ENCODE data around the gene THAP7.

Gene THAP7

DNA sequence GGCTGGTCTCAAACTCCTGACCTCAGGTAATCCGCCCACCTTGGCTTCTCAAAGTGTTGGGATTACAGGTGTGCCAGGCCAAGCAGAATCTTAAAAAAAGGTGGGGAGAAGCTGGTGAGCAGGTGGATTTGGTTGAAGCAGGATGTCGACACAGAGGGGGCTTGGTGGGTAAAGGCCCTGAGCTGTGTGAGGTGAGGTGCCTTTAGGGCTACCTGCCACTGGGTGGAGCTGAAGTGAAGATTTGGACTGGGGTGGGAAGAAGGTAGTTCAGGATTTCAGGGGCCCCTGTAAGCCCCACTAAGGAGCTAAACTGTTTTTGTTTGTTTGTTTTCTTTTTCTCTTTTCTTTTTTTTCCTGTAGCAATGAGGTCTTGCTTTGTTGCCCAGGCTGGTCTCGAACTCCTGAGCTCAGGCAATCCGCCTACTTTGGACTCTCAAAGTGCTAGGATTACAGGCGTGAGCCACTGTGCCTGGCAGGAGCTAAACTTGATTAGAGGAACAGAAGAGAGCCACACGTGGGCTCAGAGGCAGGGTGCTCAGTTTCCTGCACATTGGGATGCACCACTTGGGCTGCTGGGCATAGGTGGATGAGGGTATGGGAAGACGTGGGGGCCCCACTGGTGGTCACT, 19.0 kb upstream of the THAP7 start:
- DNase-seq, result peak; percentile 58
- no peak overlapping the region for H3K27ac ChIP-seq
- no peaks in the 10 kb centered on the region for H3K27me3 ChIP-seq (ENCODE audit: insufficient read depth, low read depth, severe bottlenecking)
- TF ChIP-seq, protein P1, sequence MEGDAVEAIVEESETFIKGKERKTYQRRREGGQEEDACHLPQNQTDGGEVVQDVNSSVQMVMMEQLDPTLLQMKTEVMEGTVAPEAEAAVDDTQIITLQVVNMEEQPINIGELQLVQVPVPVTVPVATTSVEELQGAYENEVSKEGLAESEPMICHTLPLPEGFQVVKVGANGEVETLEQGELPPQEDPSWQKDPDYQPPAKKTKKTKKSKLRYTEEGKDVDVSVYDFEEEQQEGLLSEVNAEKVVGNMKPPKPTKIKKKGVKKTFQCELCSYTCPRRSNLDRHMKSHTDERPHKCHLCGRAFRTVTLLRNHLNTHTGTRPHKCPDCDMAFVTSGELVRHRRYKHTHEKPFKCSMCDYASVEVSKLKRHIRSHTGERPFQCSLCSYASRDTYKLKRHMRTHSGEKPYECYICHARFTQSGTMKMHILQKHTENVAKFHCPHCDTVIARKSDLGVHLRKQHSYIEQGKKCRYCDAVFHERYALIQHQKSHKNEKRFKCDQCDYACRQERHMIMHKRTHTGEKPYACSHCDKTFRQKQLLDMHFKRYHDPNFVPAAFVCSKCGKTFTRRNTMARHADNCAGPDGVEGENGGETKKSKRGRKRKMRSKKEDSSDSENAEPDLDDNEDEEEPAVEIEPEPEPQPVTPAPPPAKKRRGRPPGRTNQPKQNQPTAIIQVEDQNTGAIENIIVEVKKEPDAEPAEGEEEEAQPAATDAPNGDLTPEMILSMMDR (IDR thresholded peaks at IDR 0.05; ENCODE audit: low read depth, low read length), result peak; percentile 81
- no peaks in the 10 kb centered on the region for H3K36me3 ChIP-seq
- no peak overlapping the region for H3K4me3 ChIP-seq (ENCODE audit: low read depth, low read length)
- H3K9me3 ChIP-seq (ENCODE audit: severe bottlenecking), result no peaks in the 10 kb centered on the region

DNA sequence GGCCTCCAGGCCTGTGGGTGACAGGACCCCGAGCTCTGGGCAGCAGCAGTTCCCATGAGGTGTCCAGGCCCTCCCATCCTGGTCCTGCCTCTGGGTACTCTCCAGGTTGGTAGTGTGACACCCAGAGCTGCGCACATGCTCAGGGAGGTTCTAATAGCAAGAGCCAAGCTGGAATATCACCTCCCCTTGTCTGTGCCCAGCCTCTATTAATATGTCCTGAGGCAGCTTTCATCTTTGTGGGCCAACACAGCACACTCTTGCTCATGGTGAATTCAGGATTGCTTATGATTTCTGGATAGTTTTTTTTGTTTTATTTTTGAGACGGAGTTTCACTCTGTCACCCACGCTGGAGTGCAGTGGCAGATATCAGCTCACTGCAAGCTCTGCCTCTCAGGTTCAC, 16.4 kb upstream of the THAP7 start:
- Histone ChIP-seq H3K27me3 (ENCODE audit: insufficient read depth, low read depth, severe bottlenecking) (no peaks in the 10 kb centered on the region), H3K4me3 (ENCODE audit: low read depth, low read length) (no peak overlapping the region), H3K27ac (no peak overlapping the region), H3K36me3 (no peaks in the 10 kb centered on the region), H3K9me3 (ENCODE audit: severe bottlenecking) (no peaks in the 10 kb centered on the region)
- no peak for DNase-seq
- TF ChIP-seq, protein P1 (IDR thresholded peaks at IDR 0.05; ENCODE audit: low read depth, low read length), result no peak

DNA sequence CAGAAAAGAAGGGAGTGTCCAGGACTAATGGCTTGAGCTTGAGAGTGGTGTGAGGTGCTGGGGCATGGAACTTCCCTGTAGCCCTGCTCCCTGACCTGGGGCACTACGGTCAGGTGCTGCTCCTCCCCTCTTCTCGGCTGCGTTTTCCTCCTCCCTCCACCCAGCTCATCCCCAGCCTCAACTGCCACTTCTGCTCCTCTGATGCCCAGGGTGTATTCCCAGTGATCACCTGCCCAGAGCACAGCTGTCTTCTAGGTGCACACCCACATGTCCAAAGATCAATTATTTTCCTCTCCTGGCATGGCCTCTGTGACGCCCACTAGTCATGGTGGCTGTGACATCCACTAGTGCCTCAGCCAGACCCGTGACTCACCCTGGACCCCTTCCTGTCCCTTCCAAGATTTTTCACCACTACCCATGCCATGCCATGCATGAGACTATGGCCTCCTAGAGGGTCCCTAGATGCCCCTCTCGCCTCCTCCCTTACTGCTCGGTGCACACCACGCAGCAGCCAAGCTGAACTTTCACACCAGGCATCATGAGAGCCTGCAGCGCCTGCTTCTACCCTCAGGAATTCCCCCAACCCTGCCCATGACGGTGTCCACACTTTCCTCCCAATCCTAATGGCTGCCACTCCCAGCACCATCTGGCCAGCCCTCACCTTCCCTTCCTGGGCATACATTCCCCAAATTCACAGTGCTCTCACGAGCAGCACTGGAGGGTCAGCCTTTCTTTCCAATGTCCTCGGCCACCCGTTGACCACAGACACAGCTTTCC, 14.9 kb upstream of the THAP7 start:
- TF ChIP-seq, protein P1 (IDR thresholded peaks at IDR 0.05; ENCODE audit: low read depth, low read length), result no peak
- no peak for DNase-seq
- no peaks in the 10 kb centered on the region for H3K36me3 ChIP-seq
- H3K27me3 ChIP-seq (ENCODE audit: insufficient read depth, low read depth, severe bottlenecking), result no peaks in the 10 kb centered on the region
- H3K4me3 ChIP-seq (ENCODE audit: low read depth, low read length), result no peak overlapping the region
- no peaks in the 10 kb centered on the region for H3K9me3 ChIP-seq (ENCODE audit: severe bottlenecking)
- no peak overlapping the region for H3K27ac ChIP-seq

DNA sequence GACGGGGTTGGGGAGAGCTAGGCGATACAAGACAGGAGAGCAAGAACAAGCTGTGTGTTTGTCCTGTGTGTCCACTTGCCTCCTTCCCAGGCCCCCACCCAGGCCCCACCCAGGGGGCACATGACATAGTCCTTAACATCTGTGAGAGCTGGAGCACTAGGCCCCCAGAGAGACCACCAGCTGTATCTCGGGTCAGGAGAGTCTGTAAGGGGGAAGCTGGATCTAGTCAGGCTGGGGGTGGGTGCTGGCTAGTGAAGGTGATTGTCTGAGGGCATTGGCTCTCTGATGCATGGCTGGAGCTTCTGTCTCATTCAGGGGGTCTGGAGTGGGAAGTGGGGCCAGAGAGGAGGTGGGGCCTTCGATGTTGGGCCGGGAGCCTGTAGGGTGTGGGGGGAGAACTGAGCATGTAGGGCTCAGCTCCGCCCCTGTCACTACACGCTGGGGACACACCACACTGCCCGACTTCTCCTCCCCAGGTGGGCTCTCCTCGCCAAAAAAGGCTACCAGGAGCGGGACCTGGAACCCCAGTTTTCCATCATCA, 13.6 kb upstream of the THAP7 start:
- Histone ChIP-seq H3K27ac (peak overlapping the region; percentile 69), H3K27me3 (ENCODE audit: insufficient read depth, low read depth, severe bottlenecking) (no peaks in the 10 kb centered on the region), H3K9me3 (ENCODE audit: severe bottlenecking) (no peaks in the 10 kb centered on the region), H3K4me3 (ENCODE audit: low read depth, low read length) (no peak overlapping the region), H3K36me3 (no peaks in the 10 kb centered on the region; the same call in 1 of the 2 replicates)
- TF ChIP-seq, protein P1 (IDR thresholded peaks at IDR 0.05; ENCODE audit: low read depth, low read length), result no peak
- DNase-seq, result no peak

DNA sequence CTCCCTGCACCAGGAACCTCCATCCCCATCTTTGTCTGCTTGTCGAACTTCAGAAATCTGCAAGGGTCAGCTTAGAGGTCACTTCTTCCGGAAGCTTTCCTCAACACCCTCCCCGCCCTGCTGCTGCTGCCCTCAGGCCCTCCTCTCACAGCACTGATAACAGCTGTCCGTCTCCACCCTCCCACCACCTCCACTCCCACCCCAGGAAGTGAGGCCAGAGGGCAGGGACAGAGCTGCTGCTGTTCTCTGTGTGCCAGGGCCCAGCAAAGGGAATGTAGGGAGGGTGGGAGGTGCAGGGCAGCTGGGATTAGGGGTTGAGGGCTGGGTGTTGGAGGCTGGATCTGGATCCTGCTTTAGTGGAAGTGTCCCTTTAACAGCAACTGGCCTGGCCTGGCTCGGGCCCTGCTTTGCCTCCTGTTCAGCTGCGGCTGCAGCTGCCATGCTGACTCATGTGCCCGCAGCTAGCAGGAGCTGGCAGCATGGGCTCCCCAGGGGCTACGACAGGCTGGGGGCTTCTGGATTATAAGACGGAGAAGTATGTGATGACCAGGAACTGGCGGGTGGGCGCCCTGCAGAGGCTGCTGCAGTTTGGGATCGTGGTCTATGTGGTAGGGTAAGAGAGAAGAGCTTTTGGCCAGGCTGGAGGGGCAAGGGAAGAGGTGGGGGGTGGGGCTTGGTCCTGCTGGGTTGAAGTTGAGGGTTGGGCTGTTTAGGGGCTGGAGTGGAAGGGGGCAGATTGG, 13.0 kb upstream of the THAP7 start, which contains the start of gene P2RX6:
TSS of gene P2RX6 (plus strand) at position 440 of the 740 bp plus-strand sequence. CDS start at position 450, 10 bp downstream.
- Histone ChIP-seq H3K36me3 (peaks cover 4% of the 10 kb centered on the region; the same call in 1 of the 2 replicates), H3K4me3 (ENCODE audit: low read depth, low read length) (peak within 1 kb of the TSS; percentile 67), H3K27ac (peak within 1 kb of the TSS; percentile 86), H3K27me3 (ENCODE audit: insufficient read depth, low read depth, severe bottlenecking) (no peaks in the 10 kb centered on the region), H3K9me3 (ENCODE audit: severe bottlenecking) (no peaks in the 10 kb centered on the region)
- TF ChIP-seq, protein P1 (IDR thresholded peaks at IDR 0.05; ENCODE audit: low read depth, low read length), result no peak
- DNase-seq, result peak; percentile 76

Measured in WERI-Rb-1 (cell line).